Thyroid gland (tissue), 4 donors: ENCODE measurements around the gene PSD2. TPM values are rescaled to one million over a fixed set of nuclear protein-coding genes. Genes with fewer than 3 reads are reported as not detected.

Source experiments
- DNase-seq, 2 donors: peaks; one replicate each; pipeline ENCODE4 v3.0.0-alpha.2; 2019
- H3K27ac ChIP-seq, 3 donors: fragments of 200-600 bp; sonication (generic); 1 replicate in 2 of 3; 2 replicates in 1 of 3; pipeline ENCODE4 v1.5.1; 2016 to 2019; ENCODE audit warnings: mild to moderate bottlenecking in 1 of 3, moderate library complexity in 1 of 3
- H3K27me3 ChIP-seq: fragments of 200-600 bp; sonication (generic); one replicate; pipeline ENCODE4 v1.5.1; 2019
- H3K36me3 ChIP-seq, 2 donors: fragments of 200-600 bp; sonication (generic); one replicate each; pipeline ENCODE4 v1.5.1; 2016 to 2019
- H3K4me1 ChIP-seq, 2 donors: fragments of 200-600 bp; sonication (generic); one replicate each; pipeline ENCODE4 v1.5.1; 2017 to 2019
- H3K4me3 ChIP-seq, 3 donors: fragments of 200-600 bp; sonication (generic); replicated peaks in 1 of 3; 1 replicate in 2 of 3; 2 replicates in 1 of 3; pipeline ENCODE4 v1.5.1; 2016; ENCODE audit warnings: mild to moderate bottlenecking in 1 of 3
- H3K9me3 ChIP-seq: fragments of 200-600 bp; sonication (generic); one replicate; pipeline ENCODE4 v1.5.1; 2017
- CTCF ChIP-seq, 6 experiments: fragments of 200-600 bp in 3 of 6; fragments of 450-650 bp in 3 of 6; sonication (generic) in 3 of 6; IDR thresholded peaks; one replicate each; pipeline ENCODE4 v1.5.1; 2016 to 2019; ENCODE audit warnings: antibody characterized with exemption in 6 of 6, mild to moderate bottlenecking in 2 of 6, inconsistent platforms in 1 of 6, moderate library complexity in 1 of 6
- POLR2A ChIP-seq, 2 donors: fragments of 450-650 bp; IDR thresholded peaks; one replicate each; pipeline ENCODE4 v1.6.1; 2017; ENCODE audit warnings: antibody characterized with exemption in 2 of 2, mild to moderate bottlenecking in 2 of 2, moderate library complexity in 1 of 2
- WGBS, 2 donors: methylation state at CpG; one replicate each; pipeline ENCODE4 v1.1.5; 2017; 5-methylcytosine and 5-hydroxymethylcytosine counted together
- intact Hi-C: fragments of 100-400 bp; cut with DNase I; formaldehyde crosslinking; loops from one replicate; pipeline ENCODE4 v1.15.1; 2023
- total RNA-seq, 4 donors: library from RNA; depleted of rRNA; stranded (reverse); fragments of >200 nt; gene quantifications; one replicate each; pipeline ENCODE4 v1.2.3, GENCODE V29; 2016

Gene PSD2
- total RNA-seq, 4 donors from 2014 or later: 0.11 to 0.67 (median 0.13) TPM; not detected in 1

- Histone ChIP-seq H3K4me3 (no peak overlapping the region), H3K9me3 (no peaks in the 10 kb centered on the region), H3K27me3 (no peaks in the 10 kb centered on the region), H3K4me1 (peaks cover 3 to 9% of the 10 kb centered on the region in 2 donors), H3K36me3 (no peaks in the 10 kb centered on the region), H3K27ac (no peak overlapping the region)
- 67 to 68% methylated on average over 12 to 14 of the region's 16 CpGs for WGBS, 2 donors
- intact Hi-C loops: no loop called here
- DNase-seq: no peak
- TF ChIP-seq CTCF (IDR thresholded peaks at IDR 0.05) (no peak), POLR2A (IDR thresholded peaks at IDR 0.05) (no peak)
Measured at GRCh38 chr5:139872851-139873794, 77.5 kb downstream of the PSD2 start.

- H3K27me3 ChIP-seq: no peaks in the 10 kb centered on the region
- H3K27ac ChIP-seq: no peak overlapping the region
- no peaks in the 10 kb centered on the region for H3K4me1 ChIP-seq
- H3K9me3 ChIP-seq: no peaks in the 10 kb centered on the region
- H3K4me3 ChIP-seq: no peak overlapping the region
- TF ChIP-seq CTCF (IDR thresholded peaks at IDR 0.05) (no peak), POLR2A (IDR thresholded peaks at IDR 0.05) (no peak)
- intact Hi-C loops: no loop called here
- 94 to 98% methylated on average over 2 of the region's 2 CpGs for WGBS, 2 donors
- DNase-seq: no peak
- H3K36me3 ChIP-seq: no peaks in the 10 kb centered on the region
Measured at GRCh38 chr5:139875957-139876356, 80.3 kb downstream of the PSD2 start.

GRCh38 chr5:139877129-139877597 is 81.6 kb downstream of the PSD2 start:
- intact Hi-C loops: no loop called here
- no peak for DNase-seq
- WGBS, 2 donors: 91 to 92% methylated on average over 5 to 6 of the region's 6 CpGs
- TF ChIP-seq CTCF (IDR thresholded peaks at IDR 0.05) (no peak), POLR2A (IDR thresholded peaks at IDR 0.05) (no peak)
- Histone ChIP-seq H3K36me3 (no peaks in the 10 kb centered on the region), H3K4me3 (no peak overlapping the region), H3K27ac (no peak overlapping the region), H3K9me3 (no peaks in the 10 kb centered on the region), H3K4me1 (no peaks in the 10 kb centered on the region), H3K27me3 (no peaks in the 10 kb centered on the region)

- Histone ChIP-seq H3K27me3 (no peaks in the 10 kb centered on the region), H3K27ac (no peak overlapping the region), H3K9me3 (no peaks in the 10 kb centered on the region), H3K4me3 (no peak overlapping the region), H3K4me1 (no peaks in the 10 kb centered on the region), H3K36me3 (no peaks in the 10 kb centered on the region)
- intact Hi-C loops: no loop called here
- WGBS, 2 donors: 89 to 93% methylated on average over 3 of the region's 3 CpGs
- TF ChIP-seq POLR2A (IDR thresholded peaks at IDR 0.05) (no peak), CTCF (IDR thresholded peaks at IDR 0.05) (no peak)
- DNase-seq: peak; percentile 46
Measured at GRCh38 chr5:139878093-139878492, 82.5 kb downstream of the PSD2 start.
